Neural progenitor cell (in vitro differentiated cells): ENCODE results near the gene NACAD. TPM values are rescaled to one million over a fixed set of nuclear protein-coding genes. Genes with fewer than 3 reads are reported as not detected.

Source experiments
- DNase-seq: peaks from one replicate; pipeline ENCODE4 v3.0.0-alpha.2; 2016; ENCODE audit warnings: low spot score
- H2AFZ ChIP-seq: fragments of 200-600 bp; sonication (generic); replicated peaks from 2 replicates; pipeline ENCODE4 v1.6.1; 2016; ENCODE audit warnings: antibody characterized with exemption
- H3F3A ChIP-seq: fragments of 200-600 bp; sonication (generic); 2 replicates; pipeline ENCODE4 v1.6.1; 2016; ENCODE audit warnings: antibody characterized with exemption, low read depth
- H3K27ac ChIP-seq: fragments of 200-600 bp; sonication (generic); 2 replicates; pipeline ENCODE4 v1.5.1; 2016; ENCODE audit warnings: mild to moderate bottlenecking
- H3K27me3 ChIP-seq: fragments of 200-600 bp; sonication (generic); 2 replicates; pipeline ENCODE4 v1.6.1; 2016; ENCODE audit warnings: mild to moderate bottlenecking, moderate library complexity
- H3K36me3 ChIP-seq: fragments of 200-600 bp; sonication (generic); 2 replicates; pipeline ENCODE4 v1.5.1; 2016
- H3K4me1 ChIP-seq: fragments of 200-600 bp; sonication (generic); 2 replicates; pipeline ENCODE4 v1.6.1; 2016; ENCODE audit warnings: mixed run types
- H3K4me2 ChIP-seq: fragments of 200-600 bp; sonication (generic); 2 replicates; pipeline ENCODE4 v1.6.1; 2016
- H3K4me3 ChIP-seq: fragments of 200-600 bp; sonication (generic); 2 replicates; pipeline ENCODE4 v1.5.1; 2016
- H3K79me2 ChIP-seq: fragments of 200-600 bp; sonication (generic); 2 replicates; pipeline ENCODE4 v1.6.1; 2016; ENCODE audit warnings: low read depth
- H3K9ac ChIP-seq: fragments of 200-600 bp; sonication (generic); 2 replicates; pipeline ENCODE4 v1.6.1; 2016
- H3K9me3 ChIP-seq: fragments of 200-600 bp; sonication (generic); 2 replicates; pipeline ENCODE4 v1.5.1; 2016; ENCODE audit warnings: low read depth
- H4K20me1 ChIP-seq: fragments of 200-600 bp; sonication (generic); 2 replicates; pipeline ENCODE4 v1.6.1; 2016; ENCODE audit warnings: low read depth
- H3K27ac Mint-ChIP-seq: 3 replicates; pipeline ENCODE4 v1.8.0; 2021; ENCODE audit warnings: mixed read lengths
- H3K27me3 Mint-ChIP-seq: 2 replicates; pipeline ENCODE4 v1.8.0; 2022; ENCODE audit warnings: low read depth, mild to moderate bottlenecking, inconsistent platforms, moderate library complexity, mixed read lengths; ENCODE audit not compliant: insufficient read depth
- H3K36me3 Mint-ChIP-seq: 3 replicates; pipeline ENCODE4 v1.8.0; 2021; ENCODE audit warnings: mixed read lengths
- H3K4me1 Mint-ChIP-seq: 3 replicates; pipeline ENCODE4 v1.8.0; 2021; ENCODE audit warnings: mixed read lengths
- H3K4me3 Mint-ChIP-seq: 3 replicates; pipeline ENCODE4 v1.8.0; 2021; ENCODE audit warnings: mild to moderate bottlenecking, moderate library complexity, mixed read lengths
- H3K9me3 Mint-ChIP-seq: 3 replicates; pipeline ENCODE4 v1.8.0; 2020; ENCODE audit warnings: mixed read lengths
- EZH2 ChIP-seq: fragments of 200-600 bp; sonication (generic); IDR thresholded peaks from 2 replicates; pipeline ENCODE4 v1.6.1; 2017; ENCODE audit warnings: antibody characterized with exemption, mild to moderate bottlenecking, moderate library complexity
- EZH2phosphoT487 ChIP-seq: fragments of 200-600 bp; sonication (generic); IDR thresholded peaks from 2 replicates; pipeline ENCODE4 v1.6.1; 2017; ENCODE audit warnings: antibody characterized with exemption
- total RNA-seq: library from RNA; depleted of rRNA; stranded (reverse); fragments of >200 nt; gene quantifications from 2 replicates; pipeline ENCODE4 v1.2.3, GENCODE V29; 2015; ENCODE audit warnings: low replicate concordance
- TF ChIP-seq, protein P1 (sequence below): fragments of 200-600 bp; sonication (generic); IDR thresholded peaks from 2 replicates; pipeline ENCODE4 v1.5.1; 2017; ENCODE audit warnings: antibody characterized with exemption, mild to moderate bottlenecking

Gene NACAD
- total RNA-seq, 1 donor from 2014 or later = 0.39 TPM

GRCh38 chr7:45086331-45087065 lies 2.3 kb downstream of the NACAD start:
- no peak overlapping the region for H3K27ac ChIP-seq
- Mint-ChIP-seq H3K27me3 (peaks cover 10% of the 10 kb centered on the region), H3K27ac (peak overlapping the region; percentile 33), H3K4me1 (peaks cover 16% of the 10 kb centered on the region), H3K4me3 (peak overlapping the region; percentile 78), H3K36me3 (no peaks in the 10 kb centered on the region), H3K9me3 (no peaks in the 10 kb centered on the region)
- no peaks in the 10 kb centered on the region for H3K79me2 ChIP-seq
- no peak for TF ChIP-seq EZH2
- TF ChIP-seq, protein P1, sequence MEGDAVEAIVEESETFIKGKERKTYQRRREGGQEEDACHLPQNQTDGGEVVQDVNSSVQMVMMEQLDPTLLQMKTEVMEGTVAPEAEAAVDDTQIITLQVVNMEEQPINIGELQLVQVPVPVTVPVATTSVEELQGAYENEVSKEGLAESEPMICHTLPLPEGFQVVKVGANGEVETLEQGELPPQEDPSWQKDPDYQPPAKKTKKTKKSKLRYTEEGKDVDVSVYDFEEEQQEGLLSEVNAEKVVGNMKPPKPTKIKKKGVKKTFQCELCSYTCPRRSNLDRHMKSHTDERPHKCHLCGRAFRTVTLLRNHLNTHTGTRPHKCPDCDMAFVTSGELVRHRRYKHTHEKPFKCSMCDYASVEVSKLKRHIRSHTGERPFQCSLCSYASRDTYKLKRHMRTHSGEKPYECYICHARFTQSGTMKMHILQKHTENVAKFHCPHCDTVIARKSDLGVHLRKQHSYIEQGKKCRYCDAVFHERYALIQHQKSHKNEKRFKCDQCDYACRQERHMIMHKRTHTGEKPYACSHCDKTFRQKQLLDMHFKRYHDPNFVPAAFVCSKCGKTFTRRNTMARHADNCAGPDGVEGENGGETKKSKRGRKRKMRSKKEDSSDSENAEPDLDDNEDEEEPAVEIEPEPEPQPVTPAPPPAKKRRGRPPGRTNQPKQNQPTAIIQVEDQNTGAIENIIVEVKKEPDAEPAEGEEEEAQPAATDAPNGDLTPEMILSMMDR = no peak
- no peak for TF ChIP-seq EZH2phosphoT487
- no peaks in the 10 kb centered on the region for H3K4me1 ChIP-seq
- H3K9ac ChIP-seq = no peak overlapping the region
- no peak for DNase-seq
- no peak overlapping the region for H3K4me2 ChIP-seq
- peaks cover 3% of the 10 kb centered on the region for H3F3A ChIP-seq
- H2AFZ ChIP-seq = no peak overlapping the region
- peaks cover 5% of the 10 kb centered on the region for H4K20me1 ChIP-seq
- H3K4me3 ChIP-seq = no peak overlapping the region
- H3K27me3 ChIP-seq = peaks cover 30% of the 10 kb centered on the region
- no peaks in the 10 kb centered on the region for H3K36me3 ChIP-seq
- no peaks in the 10 kb centered on the region for H3K9me3 ChIP-seq

DNA sequence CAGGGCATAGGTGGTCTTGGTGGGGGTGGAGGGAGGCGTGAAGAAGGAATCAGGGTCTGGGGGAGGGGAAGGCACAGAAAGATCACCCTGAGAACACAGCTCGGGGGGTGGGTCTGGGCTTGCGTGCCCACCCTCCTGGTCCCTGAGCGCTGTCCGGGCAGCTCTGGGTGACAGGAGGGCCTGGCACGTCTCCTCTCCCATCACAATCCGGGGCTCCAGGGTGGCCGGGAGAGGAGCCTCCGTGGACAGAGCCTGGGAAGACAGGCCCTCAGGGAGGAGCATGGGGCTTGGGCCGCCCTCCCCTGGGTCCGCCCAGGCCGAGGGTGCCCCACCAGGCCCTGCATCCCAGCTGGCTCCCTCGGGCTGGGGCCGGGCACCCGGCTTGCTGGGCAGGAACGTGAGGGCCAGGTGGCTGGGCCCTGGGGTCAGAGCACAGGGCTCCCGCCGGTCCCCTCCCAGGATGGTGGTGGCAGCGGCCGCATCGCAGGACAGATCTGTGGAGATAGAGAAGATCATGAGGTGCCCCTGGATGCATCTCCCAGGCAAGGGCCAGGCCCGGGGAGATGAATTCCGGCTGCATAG lies 3.1 kb downstream of the NACAD start:
- Mint-ChIP-seq H3K4me3 (no peak overlapping the region), H3K27ac (peak overlapping the region; percentile 33), H3K36me3 (no peaks in the 10 kb centered on the region), H3K9me3 (no peaks in the 10 kb centered on the region), H3K27me3 (peaks cover 10% of the 10 kb centered on the region), H3K4me1 (peaks cover 16% of the 10 kb centered on the region)
- Histone ChIP-seq H3K4me1 (no peaks in the 10 kb centered on the region), H3K27ac (no peak overlapping the region), H3K36me3 (no peaks in the 10 kb centered on the region), H3F3A (peaks cover 3% of the 10 kb centered on the region), H3K27me3 (peaks cover 30% of the 10 kb centered on the region), H3K9ac (no peak overlapping the region), H3K4me3 (no peak overlapping the region), H3K9me3 (no peaks in the 10 kb centered on the region), H4K20me1 (peaks cover 5% of the 10 kb centered on the region), H2AFZ (no peak overlapping the region), H3K4me2 (no peak overlapping the region), H3K79me2 (no peaks in the 10 kb centered on the region)
- no peak for DNase-seq
- TF ChIP-seq, protein P1 = no peak
- TF ChIP-seq EZH2 (no peak), EZH2phosphoT487 (no peak)

DNA sequence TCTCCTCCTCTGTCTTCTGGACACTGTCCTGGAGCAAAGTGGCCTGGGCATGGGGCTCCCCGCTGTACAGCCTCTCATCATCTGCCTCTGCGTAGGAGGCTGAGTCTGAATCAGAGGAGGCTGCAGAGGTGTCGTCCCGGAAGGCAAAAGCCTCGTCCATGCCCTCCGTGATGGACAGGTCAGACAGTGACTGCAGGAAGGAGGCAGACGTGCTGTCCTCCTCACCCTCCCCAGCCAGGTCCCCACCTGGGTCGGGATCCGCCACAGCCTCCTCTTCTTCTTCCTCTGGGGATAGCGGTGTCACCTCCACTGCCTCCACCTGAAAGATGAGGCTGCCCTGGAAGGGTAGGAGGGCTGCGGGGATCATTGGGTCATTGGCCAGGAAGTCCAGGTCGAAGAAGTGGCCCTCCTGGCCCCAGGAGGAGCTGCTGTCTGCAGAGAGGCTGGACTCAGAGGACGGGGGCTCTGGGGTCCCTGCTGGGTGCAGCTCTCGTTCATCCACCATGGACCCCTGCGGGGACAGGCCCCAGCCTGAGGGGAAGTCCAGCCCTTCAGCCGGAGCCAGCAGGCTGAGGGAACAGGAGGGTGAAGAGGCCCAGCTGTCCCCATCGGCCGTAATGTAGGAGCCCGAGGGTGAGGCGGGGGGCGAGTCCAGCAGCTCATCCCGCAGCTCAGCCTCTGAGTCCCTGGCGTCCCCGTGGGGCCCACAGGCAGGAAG lies 3.7 kb downstream of the NACAD start:
- Histone ChIP-seq H3K9me3 (no peaks in the 10 kb centered on the region), H2AFZ (no peak overlapping the region), H3F3A (peaks cover 3% of the 10 kb centered on the region), H3K27me3 (peaks cover 25% of the 10 kb centered on the region), H3K4me1 (no peaks in the 10 kb centered on the region), H3K4me3 (no peak overlapping the region), H3K79me2 (no peaks in the 10 kb centered on the region), H3K4me2 (no peak overlapping the region), H3K9ac (no peak overlapping the region), H3K36me3 (no peaks in the 10 kb centered on the region), H3K27ac (no peak overlapping the region), H4K20me1 (peaks cover 5% of the 10 kb centered on the region)
- Mint-ChIP-seq H3K27ac (no peak overlapping the region), H3K36me3 (no peaks in the 10 kb centered on the region), H3K27me3 (peaks cover 13% of the 10 kb centered on the region), H3K9me3 (no peaks in the 10 kb centered on the region), H3K4me3 (no peak overlapping the region), H3K4me1 (peaks cover 16% of the 10 kb centered on the region)
- no peak for DNase-seq
- TF ChIP-seq EZH2 (no peak), EZH2phosphoT487 (no peak)
- TF ChIP-seq, protein P1 = no peak
